Stimulated activated CD4-positive, alpha-beta T cell treated with anti-CD3 and anti-CD28 coated beads, Interleukin-1b, Interleukin-23, amount 100 ng/mL, for 4 hours (primary cell): ENCODE data around the gene FPR2.
"Not testable (repeated sequence)": the region's sequence is repeated elsewhere in the genome, so short reads cannot be mapped to it uniquely, and the experiment has no call there.

Experiments used
- DNase-seq, 2 donors: peaks; one replicate each; pipeline ENCODE4 v3.0.0-alpha.2; 2020; ENCODE audit warnings: low read depth in 2 of 2

FPR2 gene

DNA sequence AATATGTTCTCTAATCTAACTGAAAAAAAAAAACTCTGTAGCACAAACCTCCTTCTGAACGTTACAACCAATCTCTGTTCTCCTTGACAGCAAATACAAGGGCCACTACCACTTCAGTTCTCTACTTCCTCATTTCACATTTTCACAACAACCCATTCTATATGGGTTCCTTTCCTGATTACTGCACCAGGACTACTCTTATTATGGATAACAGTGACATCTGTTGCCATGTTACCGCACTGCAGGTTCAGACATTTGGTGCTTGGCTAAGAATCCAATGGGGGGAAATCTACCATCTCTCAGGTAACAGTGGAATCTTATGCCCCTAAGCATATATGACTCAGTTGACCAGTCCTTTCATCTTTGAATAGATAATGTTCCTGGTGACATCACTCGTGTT is 22.4 kb downstream of the FPR2 start:
- no peak for DNase-seq

DNA sequence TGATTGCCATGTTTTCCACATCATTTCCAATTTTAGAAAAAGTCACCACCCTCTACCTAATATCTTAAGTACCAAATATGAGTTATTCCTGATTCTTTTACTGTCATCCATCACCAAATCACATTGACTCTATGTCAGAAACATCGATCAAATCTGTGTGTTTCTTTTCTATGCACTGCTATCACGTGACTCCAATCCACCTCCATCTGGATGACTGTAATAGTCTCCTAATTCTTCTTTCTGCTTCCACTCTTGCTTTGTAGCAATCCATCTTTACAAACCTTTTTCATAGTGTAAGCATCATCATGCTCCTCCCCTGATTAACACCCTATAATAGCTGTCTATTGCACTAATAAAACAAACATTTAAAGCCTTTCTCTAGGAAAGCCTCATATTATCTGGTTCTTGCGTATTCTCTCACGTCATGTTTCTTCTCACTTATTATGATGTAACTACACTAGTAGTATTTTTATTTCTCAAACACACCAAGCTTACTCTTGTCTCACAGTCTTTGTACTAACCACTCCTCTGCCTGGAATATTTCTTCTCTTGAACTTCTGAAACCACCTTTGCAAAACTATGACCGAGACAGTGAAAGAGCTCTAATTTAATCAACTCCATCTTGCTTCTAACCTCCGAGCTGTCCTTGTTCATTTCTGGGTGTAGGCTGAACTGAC is 23.3 kb downstream of the FPR2 start:
- DNase-seq: no peak

GRCh38 chr19:51784922-51785690 is 24.1 kb downstream of the FPR2 start:
- DNase-seq: peak in 1 of 2 donors; percentile 15

DNA sequence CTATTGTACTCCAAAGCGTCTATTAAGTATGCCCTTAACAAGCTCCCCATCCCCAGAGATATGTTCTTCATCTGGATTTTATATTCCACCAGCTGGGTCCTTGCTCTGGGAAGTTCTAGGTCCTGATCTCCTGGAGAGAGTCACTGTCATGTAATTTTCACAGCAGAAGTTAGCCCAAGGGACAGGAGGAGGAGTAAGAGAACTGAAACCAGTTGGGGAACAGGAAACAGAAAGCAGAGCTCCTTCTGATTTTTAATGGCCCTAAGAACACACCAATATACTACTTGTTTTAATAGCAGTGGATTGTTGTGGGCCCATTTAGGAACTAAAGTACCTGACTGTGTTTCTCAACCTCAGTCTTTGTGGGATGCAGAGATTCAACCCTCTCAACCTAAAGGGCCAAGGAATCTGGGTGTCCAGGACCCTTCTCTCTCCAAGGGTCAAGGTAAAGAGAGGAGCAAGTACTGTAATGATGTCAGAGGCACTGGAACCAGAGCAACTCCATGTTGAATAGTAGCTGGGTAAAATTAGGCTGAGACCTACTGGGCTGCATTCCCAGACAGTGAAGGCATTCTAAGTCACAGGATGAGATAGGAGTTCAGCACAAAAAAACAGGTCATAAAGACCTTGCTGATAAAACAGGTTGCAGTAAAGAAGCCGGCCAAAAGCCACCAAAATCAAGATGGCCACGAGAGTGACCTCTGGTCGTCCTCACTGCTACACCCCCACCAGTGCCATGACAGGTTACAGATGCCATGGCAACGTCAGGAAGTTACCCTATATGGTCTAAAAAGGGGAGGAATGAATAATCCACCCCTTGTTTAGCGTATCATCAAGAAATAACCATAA is 25.9 kb downstream of the FPR2 start:
- no peak for DNase-seq

GRCh38 chr19:51788029-51788428 is 27.0 kb downstream of the FPR2 start:
- DNase-seq: no peak

- no peak for DNase-seq
These were observed 28.2 kb downstream of the FPR2 start for GRCh38 chr19:51789061-51789795.

- no peak for DNase-seq
These were observed 32.0 kb downstream of the FPR2 start for GRCh38 chr19:51792932-51793331.

DNA sequence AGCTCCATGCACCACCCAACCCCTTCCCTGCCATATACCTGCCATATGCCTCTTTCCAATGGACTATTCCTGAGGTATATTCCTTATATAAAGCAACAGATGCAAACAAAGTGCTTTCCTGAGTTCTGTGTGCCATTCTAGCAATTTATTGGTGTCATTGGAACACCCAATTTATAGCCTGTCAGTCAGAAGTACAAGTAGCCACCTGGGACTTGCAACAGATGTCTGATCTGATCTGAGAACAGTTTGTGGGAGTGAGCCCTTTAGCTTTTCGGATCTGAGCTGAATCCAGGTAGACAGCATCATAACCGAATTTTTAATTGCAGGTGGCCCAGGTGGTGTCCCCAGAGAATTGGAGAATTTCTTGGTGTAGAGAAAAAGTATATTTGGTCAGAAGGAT is 33.0 kb downstream of the FPR2 start:
- no peak for DNase-seq

DNA sequence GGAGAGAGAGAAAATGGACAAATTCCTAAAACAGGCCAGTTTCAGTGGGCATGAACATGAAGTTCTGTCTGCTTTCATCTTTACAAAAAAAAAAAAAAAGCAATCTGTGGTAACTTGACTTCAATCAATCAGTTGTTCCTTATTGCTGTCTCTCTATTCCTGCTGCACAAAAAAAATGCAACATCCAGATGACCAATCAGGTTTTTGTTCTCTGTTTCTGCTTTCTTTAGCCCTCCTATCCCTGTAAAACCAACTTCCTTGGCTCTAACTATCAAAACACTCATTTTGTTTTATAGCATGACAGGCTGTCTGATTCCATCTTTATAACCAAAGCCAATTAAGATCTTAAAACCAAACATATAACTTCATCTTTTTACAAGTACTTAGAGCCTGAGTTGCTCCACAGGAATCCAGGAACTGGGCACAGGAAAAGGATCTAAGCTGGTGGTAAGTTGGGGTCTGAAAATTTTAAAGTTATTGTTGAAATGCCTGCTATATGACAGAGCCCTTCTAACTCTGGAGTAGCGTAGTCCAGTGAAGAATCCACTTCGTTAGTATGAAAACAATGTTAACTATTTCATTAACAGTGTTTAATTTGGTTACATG is 34.0 kb downstream of the FPR2 start, which contains the start of gene FPR3:
Gene FPR3 (plus strand): TSS at position 273 of the 606 bp plus-strand sequence. CDS start 28,592 bp downstream, outside the sequence.
- DNase-seq: no peak

DNA sequence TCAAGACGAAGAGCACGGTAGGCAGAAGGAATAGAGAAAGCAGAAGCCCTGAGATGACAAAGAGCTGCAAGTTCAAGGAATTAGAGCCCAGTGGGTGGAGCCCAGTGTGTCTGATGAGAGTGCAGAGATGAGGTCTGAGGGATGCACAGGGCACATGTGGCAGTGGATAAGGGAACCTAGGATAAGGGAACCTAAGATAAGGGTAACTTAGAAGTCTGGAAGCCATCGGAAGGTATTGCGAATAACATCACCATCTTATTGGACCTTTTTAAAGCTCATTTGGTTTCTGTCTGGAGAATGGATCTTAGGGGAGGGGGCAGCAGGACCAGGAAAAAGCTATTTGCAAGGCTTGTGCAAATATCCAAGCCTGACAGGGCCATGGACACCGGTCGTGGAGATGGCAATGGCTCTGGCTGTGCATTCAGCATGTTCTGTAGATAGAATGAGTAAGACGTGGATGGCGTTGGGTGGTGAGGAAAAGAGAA is 35.3 kb downstream of the FPR2 start:
- no peak for DNase-seq

DNA sequence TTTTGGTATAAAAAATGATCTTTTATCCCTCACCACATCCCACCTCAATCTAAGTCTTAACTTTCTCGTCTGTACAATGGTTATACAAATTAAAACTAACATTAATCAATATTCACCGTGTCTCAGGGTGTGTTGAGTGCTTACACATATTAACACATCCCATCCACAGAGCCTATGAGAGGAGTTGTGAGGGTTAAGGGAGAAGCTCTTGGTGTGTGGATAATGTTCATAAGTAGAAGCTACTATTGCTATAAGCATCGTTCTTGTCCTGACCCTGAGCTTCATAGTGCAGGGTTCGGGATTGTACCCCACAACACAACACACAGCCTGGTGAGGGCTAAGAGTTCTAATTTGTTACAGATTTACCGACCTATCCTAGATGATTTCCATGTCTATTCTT is 36.5 kb downstream of the FPR2 start:
- DNase-seq: no peak

DNA sequence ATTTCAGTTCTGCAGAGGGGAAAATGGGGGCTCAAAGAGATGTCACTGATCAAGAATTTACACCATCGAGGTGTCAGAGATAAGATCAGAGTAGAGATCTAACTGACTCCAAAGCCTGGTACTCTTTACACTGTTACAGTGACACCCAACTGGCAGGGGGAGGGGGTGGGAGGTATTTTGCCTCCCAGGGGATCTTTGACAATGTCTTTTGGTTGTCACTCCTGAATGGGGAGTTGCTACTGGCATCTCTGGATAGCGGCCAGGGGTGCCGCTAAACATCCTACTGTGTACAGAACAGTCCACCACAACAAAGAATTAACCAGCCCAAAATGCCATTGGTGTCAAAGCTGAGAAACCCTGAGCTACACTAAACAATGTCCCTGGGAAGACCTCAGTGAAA is 37.1 kb downstream of the FPR2 start:
- no peak for DNase-seq

GRCh38 chr19:51799034-51799773 is 38.2 kb downstream of the FPR2 start:
- DNase-seq: no peak

- no peak for DNase-seq
These were observed 38.9 kb downstream of the FPR2 start for GRCh38 chr19:51799774-51800472.

GRCh38 chr19:51800473-51801244 is 39.7 kb downstream of the FPR2 start:
- no peak for DNase-seq

DNA sequence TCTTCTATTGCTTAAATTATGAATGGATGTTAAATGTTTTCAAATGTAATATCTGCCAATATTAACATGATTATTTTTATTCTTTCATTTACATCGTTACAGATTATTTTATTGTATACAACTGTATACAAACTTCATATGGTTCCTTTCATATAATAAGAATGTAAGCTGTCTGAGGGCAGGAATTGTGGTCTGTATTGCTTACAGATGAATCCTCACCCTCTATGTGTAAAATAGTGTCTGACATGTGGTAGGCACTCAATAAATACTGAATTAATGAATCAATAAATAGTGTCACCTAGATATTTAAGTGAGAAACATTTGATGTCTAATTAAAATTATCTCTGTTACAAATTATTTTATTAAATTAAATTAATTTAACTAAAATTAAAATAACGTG is 41.8 kb downstream of the FPR2 start:
- no peak for DNase-seq

DNA sequence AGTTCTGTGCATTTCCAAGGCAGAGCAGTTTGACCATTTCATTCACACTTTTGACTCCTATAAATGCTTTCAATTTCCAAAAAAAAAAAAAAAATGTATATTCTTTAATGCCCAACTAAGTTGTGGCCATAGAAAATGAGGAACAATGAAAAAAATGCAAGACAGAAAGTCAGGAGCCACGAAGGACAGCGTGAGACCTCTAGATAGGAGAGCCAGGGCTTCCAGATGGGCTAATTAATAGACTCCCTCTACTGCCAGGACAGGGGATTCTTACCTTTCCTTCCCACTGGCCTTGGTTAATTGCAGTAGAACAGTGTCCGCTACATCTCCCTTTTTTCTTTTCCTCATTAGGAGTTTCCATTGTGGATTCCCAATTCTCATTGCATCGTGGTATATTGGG is 42.5 kb downstream of the FPR2 start:
- no peak for DNase-seq

- DNase-seq: no peak
These were observed 43.0 kb downstream of the FPR2 start for GRCh38 chr19:51803967-51804366.

- DNase-seq: not testable (repeated sequence)
These were observed 43.8 kb downstream of the FPR2 start for GRCh38 chr19:51804789-51805188.
